ENCODE measurements around the gene KLC3. TPM values are rescaled to one million over a fixed set of nuclear protein-coding genes. Genes with fewer than 3 reads are reported as not detected.

KLC3 gene
- total RNA-seq, 4 donors from 2014 or later = not detected

- no peak for TF ChIP-seq POLR2A (IDR thresholded peaks at IDR 0.05)
- TF ChIP-seq CTCF (IDR thresholded peaks at IDR 0.05) = no peak
- H3K4me1 ChIP-seq = no peaks in the 10 kb centered on the region
- no peaks in the 10 kb centered on the region for H3K27me3 ChIP-seq
- DNase-seq = no peak
- no peak overlapping the region for H3K27ac ChIP-seq
- peaks cover 0 to 13% (median 0%) of the 10 kb centered on the region in 3 donors for H3K36me3 ChIP-seq
- H3K9me3 ChIP-seq = no peaks in the 10 kb centered on the region
- no peak overlapping the region for H3K4me3 ChIP-seq
Measured at GRCh38 chr19:45355402-45355801, 14.9 kb downstream of the KLC3 start.

GRCh38 chr19:45355910-45356309 lies 15.4 kb downstream of the KLC3 start:
- Histone ChIP-seq H3K36me3 (peaks cover 0 to 13% (median 0%) of the 10 kb centered on the region in 3 donors), H3K4me1 (no peaks in the 10 kb centered on the region), H3K4me3 (no peak overlapping the region), H3K27ac (no peak overlapping the region), H3K27me3 (no peaks in the 10 kb centered on the region), H3K9me3 (no peaks in the 10 kb centered on the region)
- DNase-seq = no peak
- TF ChIP-seq POLR2A (IDR thresholded peaks at IDR 0.05) = no peak
- TF ChIP-seq CTCF (IDR thresholded peaks at IDR 0.05) = no peak

- peaks cover 0 to 12% (median 0%) of the 10 kb centered on the region in 3 donors for H3K36me3 ChIP-seq
- no peaks in the 10 kb centered on the region for H3K9me3 ChIP-seq
- H3K4me1 ChIP-seq = no peaks in the 10 kb centered on the region
- H3K27me3 ChIP-seq = no peaks in the 10 kb centered on the region
- DNase-seq = no peak
- H3K27ac ChIP-seq = no peak overlapping the region
- no peak overlapping the region for H3K4me3 ChIP-seq
- TF ChIP-seq POLR2A (IDR thresholded peaks at IDR 0.05) (no peak), CTCF (IDR thresholded peaks at IDR 0.05) (no peak)
Measured at GRCh38 chr19:45356760-45357444, 16.4 kb downstream of the KLC3 start.

GRCh38 chr19:45357445-45357783 lies 16.9 kb downstream of the KLC3 start:
- no peaks in the 10 kb centered on the region for H3K9me3 ChIP-seq
- peaks cover 0 to 6% (median 0%) of the 10 kb centered on the region in 3 donors for H3K36me3 ChIP-seq
- H3K27me3 ChIP-seq = no peaks in the 10 kb centered on the region
- no peak for DNase-seq
- no peak overlapping the region for H3K27ac ChIP-seq
- no peak overlapping the region for H3K4me3 ChIP-seq
- no peaks in the 10 kb centered on the region for H3K4me1 ChIP-seq
- TF ChIP-seq CTCF (IDR thresholded peaks at IDR 0.05) (no peak), POLR2A (IDR thresholded peaks at IDR 0.05) (no peak)

- no peak for TF ChIP-seq POLR2A (IDR thresholded peaks at IDR 0.05)
- TF ChIP-seq CTCF (IDR thresholded peaks at IDR 0.05) = no peak
- H3K27ac ChIP-seq = no peak overlapping the region
- no peak for DNase-seq
- peaks cover 0 to 5% (median 0%) of the 10 kb centered on the region in 3 donors for H3K36me3 ChIP-seq
- no peaks in the 10 kb centered on the region for H3K9me3 ChIP-seq
- no peaks in the 10 kb centered on the region for H3K4me1 ChIP-seq
- no peaks in the 10 kb centered on the region for H3K27me3 ChIP-seq
- no peak overlapping the region for H3K4me3 ChIP-seq
Measured at GRCh38 chr19:45358213-45358792, 17.8 kb downstream of the KLC3 start.
